NCI-H2227 (cell line): ENCODE results near the gene HIF1A.

Source experiments
- DNase-seq: peaks from one replicate; lab custom pipeline; 2025; ENCODE audit not compliant: unreplicated experiment; lab: John Stamatoyannopoulos, UW

Gene HIF1A

DNA sequence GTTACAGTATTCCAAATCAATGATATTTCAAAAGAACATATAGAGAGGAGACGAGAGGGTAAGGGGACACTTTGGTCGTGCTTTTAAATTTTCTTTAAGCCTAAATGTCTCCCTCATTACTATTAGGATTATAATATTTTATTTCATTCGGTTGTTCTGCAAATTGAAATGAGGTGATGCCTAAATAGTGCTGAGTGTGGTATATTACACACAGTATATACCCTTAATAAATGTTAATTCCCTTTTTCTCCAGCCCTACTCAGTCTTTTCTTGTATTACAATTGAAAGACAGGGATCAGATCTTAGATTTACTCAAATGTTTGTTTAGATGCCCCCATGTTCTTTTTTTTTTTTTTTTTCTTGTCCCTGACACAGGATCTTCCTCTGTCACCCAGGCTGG, 74.6 kb downstream of the HIF1A start:
- no peak for DNase-seq

DNA sequence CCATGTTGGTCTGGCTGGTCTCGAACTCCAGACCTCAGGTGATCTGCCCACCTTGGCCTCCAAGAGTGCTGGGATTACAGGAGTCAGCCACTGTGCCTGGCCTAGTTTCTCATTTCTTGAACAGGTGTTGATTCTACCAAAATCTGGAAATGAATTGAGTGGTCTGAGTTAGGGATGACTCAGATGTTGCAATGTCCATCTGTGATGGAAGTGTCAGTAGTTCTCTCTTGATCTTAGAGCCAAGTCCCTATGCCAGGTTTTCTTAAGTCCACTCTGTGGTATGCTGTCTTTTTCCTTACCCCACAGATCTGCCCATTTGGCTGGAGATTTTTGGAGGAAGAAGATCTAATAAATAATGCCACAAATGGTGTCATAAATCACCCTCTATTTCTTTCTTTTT, 79.5 kb downstream of the HIF1A start:
- no peak for DNase-seq

GRCh38 chr14:61780125-61780524, 84.8 kb downstream of the HIF1A start:
- no peak for DNase-seq

DNA sequence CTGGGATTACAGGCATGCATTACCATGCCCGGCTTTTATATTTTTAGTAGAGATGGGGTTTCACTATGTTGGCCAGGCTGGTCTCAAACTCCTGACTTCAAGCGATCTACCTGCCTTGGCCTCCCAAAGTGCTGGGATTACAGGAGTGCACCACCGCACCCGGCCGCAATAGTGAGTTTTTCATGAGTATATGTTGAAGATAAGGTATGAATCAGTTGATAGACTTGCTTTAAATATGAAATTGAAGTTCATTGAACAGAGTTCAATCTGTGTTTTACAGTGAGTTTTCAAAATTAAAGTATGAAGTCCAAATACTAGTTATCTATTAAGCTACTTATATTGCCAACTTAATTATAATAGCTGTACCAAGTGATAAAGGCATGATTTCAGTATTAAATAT, 102.0 kb downstream of the HIF1A start:
- no peak for DNase-seq
